HG03469 (cell line): ENCODE results near the gene NCAM1.

Source experiments
- ATAC-seq: cut with Tn5 transposase; IDR thresholded peaks from one replicate; pipeline ENCODE4 v1.9.1; 2021; ENCODE audit warnings: mild to moderate bottlenecking, moderate library complexity, moderate number of reproducible peaks; ENCODE audit not compliant: unreplicated experiment

NCAM1 gene

GRCh38 chr11:113271551-113272245 lies 310.5 kb downstream of the NCAM1 start:
- no peak for ATAC-seq

GRCh38 chr11:113272281-113272680 lies 311.1 kb downstream of the NCAM1 start:
- ATAC-seq, result no peak

GRCh38 chr11:113272927-113273615 lies 311.9 kb downstream of the NCAM1 start:
- ATAC-seq, result no peak

GRCh38 chr11:113273720-113274119 lies 312.5 kb downstream of the NCAM1 start:
- no peak for ATAC-seq

GRCh38 chr11:113274713-113275582 lies 313.7 kb downstream of the NCAM1 start:
- ATAC-seq, result no peak

GRCh38 chr11:113275602-113276001 lies 314.4 kb downstream of the NCAM1 start:
- no peak for ATAC-seq

- ATAC-seq, result no peak
Measured at GRCh38 chr11:113276466-113276865, 315.2 kb downstream of the NCAM1 start.

- no peak for ATAC-seq
Measured at GRCh38 chr11:113277907-113278306, 316.7 kb downstream of the NCAM1 start.

- no peak for ATAC-seq
Measured at GRCh38 chr11:113278481-113278880, 317.3 kb downstream of the NCAM1 start.

GRCh38 chr11:113278925-113279324 lies 317.7 kb downstream of the NCAM1 start:
- ATAC-seq, result no peak

GRCh38 chr11:113279591-113279990 lies 318.4 kb downstream of the NCAM1 start:
- ATAC-seq, result no peak

- ATAC-seq, result no peak
Measured at GRCh38 chr11:113281052-113281725, 320.0 kb downstream of the NCAM1 start.

- ATAC-seq, result no peak
Measured at GRCh38 chr11:113282898-113283437, 321.7 kb downstream of the NCAM1 start.

- no peak for ATAC-seq
Measured at GRCh38 chr11:113283881-113284280, 322.7 kb downstream of the NCAM1 start.

- no peak for ATAC-seq
Measured at GRCh38 chr11:113286009-113286408, 324.8 kb downstream of the NCAM1 start.

GRCh38 chr11:113286509-113287497 lies 325.6 kb downstream of the NCAM1 start:
- no peak for ATAC-seq

- ATAC-seq, result no peak
Measured at GRCh38 chr11:113287801-113288200, 326.6 kb downstream of the NCAM1 start.

- ATAC-seq, result no peak
Measured at GRCh38 chr11:113288286-113288863, 327.2 kb downstream of the NCAM1 start.
